Right lobe of liver (tissue), 4 donors: ENCODE results near the gene NEK10.

Experiments
- POLR2A ChIP-seq: fragments of 450-650 bp; IDR thresholded peaks from one replicate; pipeline ENCODE4 v1.6.1; 2017; ENCODE audit warnings: antibody characterized with exemption, mild to moderate bottlenecking
- TF ChIP-seq, protein P1 (sequence below), 4 donors: fragments of 200-600 bp in 3 of 4; fragments of 450-650 bp in 1 of 4; IDR thresholded peaks; one replicate each; pipeline versions ENCODE4 v1.5.1 to v1.8.0; 2016 to 2022; ENCODE audit warnings: antibody characterized with exemption in 4 of 4, mild to moderate bottlenecking in 2 of 4
- donor health status: DM: no; HTN: no; CAD: no.
- donor health status: DM: no; HTN: no; CAD: no.
- donor health status: DM: no; HTN: yes; CAD: no.

DNA sequence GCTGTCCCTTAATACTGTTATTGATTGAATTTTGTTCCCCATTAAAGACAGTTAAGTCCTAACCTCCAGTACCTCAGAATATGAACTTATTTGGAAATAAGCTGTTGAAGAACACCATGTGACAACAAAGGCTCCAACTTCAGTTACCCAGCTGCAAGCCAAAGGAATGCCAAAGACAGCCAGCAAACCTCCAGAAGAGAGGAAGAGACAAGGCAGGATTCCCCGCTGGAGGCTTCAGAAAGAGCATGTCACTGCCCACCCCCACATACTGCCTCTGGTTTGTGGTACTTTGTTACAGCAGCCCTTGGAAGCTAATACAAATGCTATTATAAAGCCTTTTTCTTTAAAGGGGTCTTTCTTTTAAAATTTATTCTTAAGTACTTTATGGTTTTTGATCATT is 18.4 kb upstream of the NEK10 start:
- TF ChIP-seq, protein P1, sequence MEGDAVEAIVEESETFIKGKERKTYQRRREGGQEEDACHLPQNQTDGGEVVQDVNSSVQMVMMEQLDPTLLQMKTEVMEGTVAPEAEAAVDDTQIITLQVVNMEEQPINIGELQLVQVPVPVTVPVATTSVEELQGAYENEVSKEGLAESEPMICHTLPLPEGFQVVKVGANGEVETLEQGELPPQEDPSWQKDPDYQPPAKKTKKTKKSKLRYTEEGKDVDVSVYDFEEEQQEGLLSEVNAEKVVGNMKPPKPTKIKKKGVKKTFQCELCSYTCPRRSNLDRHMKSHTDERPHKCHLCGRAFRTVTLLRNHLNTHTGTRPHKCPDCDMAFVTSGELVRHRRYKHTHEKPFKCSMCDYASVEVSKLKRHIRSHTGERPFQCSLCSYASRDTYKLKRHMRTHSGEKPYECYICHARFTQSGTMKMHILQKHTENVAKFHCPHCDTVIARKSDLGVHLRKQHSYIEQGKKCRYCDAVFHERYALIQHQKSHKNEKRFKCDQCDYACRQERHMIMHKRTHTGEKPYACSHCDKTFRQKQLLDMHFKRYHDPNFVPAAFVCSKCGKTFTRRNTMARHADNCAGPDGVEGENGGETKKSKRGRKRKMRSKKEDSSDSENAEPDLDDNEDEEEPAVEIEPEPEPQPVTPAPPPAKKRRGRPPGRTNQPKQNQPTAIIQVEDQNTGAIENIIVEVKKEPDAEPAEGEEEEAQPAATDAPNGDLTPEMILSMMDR (IDR thresholded peaks at IDR 0.05): no peak
- TF ChIP-seq POLR2A: no peak
